ENCODE measurements around the gene ZNF584.
A peak's percentile ranks its signal among the peaks of the same experiment; 100 is the strongest.

Gene ZNF584

DNA sequence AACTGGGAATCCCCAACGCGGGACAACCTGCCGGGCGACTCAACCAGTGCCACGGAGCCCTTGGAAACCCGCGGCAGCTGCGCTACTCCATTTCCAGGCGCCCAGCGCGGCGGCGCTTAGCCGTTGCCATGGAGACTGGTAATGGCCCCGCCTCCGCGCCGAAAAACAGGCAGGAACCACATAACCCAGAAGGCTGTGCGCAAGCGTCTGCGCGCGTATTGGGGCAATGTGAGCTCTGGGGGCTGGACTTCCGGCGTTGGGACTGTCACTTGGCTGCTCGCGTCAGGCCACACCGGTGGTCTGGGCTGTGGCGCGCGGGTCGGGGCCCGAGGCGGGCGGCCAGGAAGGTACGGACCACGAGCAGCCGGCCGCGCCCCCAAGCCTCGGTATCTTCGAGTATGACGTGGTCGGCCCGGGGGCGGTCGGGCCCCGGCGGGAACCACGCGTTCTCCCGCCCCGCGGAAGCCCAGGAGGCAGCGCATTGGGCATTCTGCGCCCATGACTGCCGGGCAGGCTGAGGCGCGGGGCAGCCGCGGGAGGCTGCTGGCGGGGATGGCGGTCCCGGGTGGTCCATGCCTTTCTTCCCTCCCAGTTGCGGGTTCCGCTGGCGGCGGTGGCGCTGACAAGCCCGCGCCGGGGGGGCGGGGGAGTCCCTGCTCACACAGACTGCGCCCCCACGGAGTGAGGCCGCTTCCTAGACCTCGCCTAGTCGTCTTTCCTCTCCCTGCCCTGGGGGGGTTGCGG lies 43.1 kb downstream of the ZNF584 start, which contains the start of gene ZNF324B:
Gene ZNF324B (plus strand): TSS at position 265 of the 744 bp plus-strand sequence. CDS start 2,080 bp downstream, outside the sequence.
- H3K27me3 ChIP-seq (ENCODE audit: control insufficient read depth, insufficient read depth, low read length), result no peaks in the 10 kb centered on the region
- H3K9ac ChIP-seq, result peak within 1 kb of the TSS; percentile 35
- TF ChIP-seq CTCF (IDR thresholded peaks at IDR 0.05), result no peak
- peak within 1 kb of the TSS; percentile 93 for H3K4me3 ChIP-seq (ENCODE audit: low read depth, low read length)
- H3K79me2 ChIP-seq, result peaks cover 11% of the 10 kb centered on the region
- H3K9me3 ChIP-seq (ENCODE audit: control insufficient read depth, low read length), result no peaks in the 10 kb centered on the region
- H3K4me1 ChIP-seq, result peaks cover 11% of the 10 kb centered on the region
- H3K36me3 ChIP-seq (ENCODE audit: control insufficient read depth, insufficient read depth, low read length), result no peaks in the 10 kb centered on the region
- peak within 1 kb of the TSS; percentile 91 for H3K4me2 ChIP-seq (ENCODE audit: low read length)
- peak within 1 kb of the TSS; percentile 53 for H3K27ac ChIP-seq
- peak within 1 kb of the TSS; percentile 90 for H2AFZ ChIP-seq

DNA sequence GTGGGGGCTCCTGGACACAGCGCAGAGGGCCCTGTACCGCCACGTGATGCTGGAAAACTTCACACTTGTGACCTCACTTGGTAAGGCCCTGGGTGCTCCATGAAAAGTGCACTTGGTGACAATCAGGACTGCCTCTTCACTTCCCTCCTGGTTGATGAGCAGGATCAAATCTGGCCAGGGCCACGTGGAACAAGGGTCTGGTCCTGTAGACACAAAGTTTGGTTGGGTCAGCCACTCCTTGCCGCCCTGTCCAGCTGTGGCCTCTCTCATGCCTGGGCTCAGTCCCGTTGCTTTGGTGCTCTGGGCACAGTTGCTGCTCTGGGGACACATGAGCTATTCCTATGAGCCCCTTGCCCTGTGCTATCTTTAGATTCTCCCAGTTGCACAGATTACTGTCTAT lies 45.3 kb downstream of the ZNF584 start:
- no peak overlapping the region for H3K27ac ChIP-seq
- H3K9me3 ChIP-seq (ENCODE audit: control insufficient read depth, low read length), result no peaks in the 10 kb centered on the region
- no peaks in the 10 kb centered on the region for H3K27me3 ChIP-seq (ENCODE audit: control insufficient read depth, insufficient read depth, low read length)
- no peak overlapping the region for H2AFZ ChIP-seq
- TF ChIP-seq CTCF (IDR thresholded peaks at IDR 0.05), result no peak
- no peaks in the 10 kb centered on the region for H3K36me3 ChIP-seq (ENCODE audit: control insufficient read depth, insufficient read depth, low read length)
- no peak overlapping the region for H3K9ac ChIP-seq
- peaks cover 11% of the 10 kb centered on the region for H3K79me2 ChIP-seq
- H3K4me2 ChIP-seq (ENCODE audit: low read length), result no peak overlapping the region
- H3K4me1 ChIP-seq, result peaks cover 11% of the 10 kb centered on the region
- no peak overlapping the region for H3K4me3 ChIP-seq (ENCODE audit: low read depth, low read length)

DNA sequence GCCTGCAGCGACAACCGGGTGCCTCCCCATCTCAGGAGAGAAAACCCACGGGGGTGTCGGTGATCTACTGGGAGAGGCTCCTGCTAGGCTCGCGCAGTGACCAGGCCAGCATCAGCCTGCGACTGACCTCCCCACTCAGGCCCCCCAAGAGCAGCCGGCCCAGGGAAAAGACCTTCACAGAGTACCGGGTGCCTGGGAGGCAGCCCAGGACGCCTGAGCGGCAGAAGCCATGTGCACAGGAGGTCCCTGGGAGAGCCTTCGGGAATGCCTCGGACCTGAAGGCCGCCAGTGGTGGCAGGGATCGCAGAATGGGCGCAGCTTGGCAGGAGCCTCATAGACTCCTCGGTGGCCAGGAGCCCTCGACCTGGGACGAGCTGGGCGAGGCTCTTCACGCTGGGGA lies 46.9 kb downstream of the ZNF584 start:
- no peaks in the 10 kb centered on the region for H3K36me3 ChIP-seq (ENCODE audit: control insufficient read depth, insufficient read depth, low read length)
- H3K27me3 ChIP-seq (ENCODE audit: control insufficient read depth, insufficient read depth, low read length), result no peaks in the 10 kb centered on the region
- no peaks in the 10 kb centered on the region for H3K9me3 ChIP-seq (ENCODE audit: control insufficient read depth, low read length)
- H3K4me3 ChIP-seq (ENCODE audit: low read depth, low read length), result no peak overlapping the region
- H3K9ac ChIP-seq, result no peak overlapping the region
- no peak overlapping the region for H3K4me2 ChIP-seq (ENCODE audit: low read length)
- H3K4me1 ChIP-seq, result peaks cover 11% of the 10 kb centered on the region
- H2AFZ ChIP-seq, result no peak overlapping the region
- H3K27ac ChIP-seq, result no peak overlapping the region
- no peak for TF ChIP-seq CTCF (IDR thresholded peaks at IDR 0.05)
- peaks cover 7% of the 10 kb centered on the region for H3K79me2 ChIP-seq

- Histone ChIP-seq H3K9ac (no peak overlapping the region), H3K27ac (no peak overlapping the region), H3K27me3 (ENCODE audit: control insufficient read depth, insufficient read depth, low read length) (no peaks in the 10 kb centered on the region), H3K4me2 (ENCODE audit: low read length) (no peak overlapping the region), H2AFZ (no peak overlapping the region), H3K36me3 (ENCODE audit: control insufficient read depth, insufficient read depth, low read length) (no peaks in the 10 kb centered on the region), H3K79me2 (peaks cover 4% of the 10 kb centered on the region), H3K4me3 (ENCODE audit: low read depth, low read length) (no peak overlapping the region), H3K4me1 (peaks cover 6% of the 10 kb centered on the region), H3K9me3 (ENCODE audit: control insufficient read depth, low read length) (no peaks in the 10 kb centered on the region)
- TF ChIP-seq CTCF (IDR thresholded peaks at IDR 0.05), result no peak
These were observed 47.7 kb downstream of the ZNF584 start for GRCh38 chr19:58456111-58456510.

DNA sequence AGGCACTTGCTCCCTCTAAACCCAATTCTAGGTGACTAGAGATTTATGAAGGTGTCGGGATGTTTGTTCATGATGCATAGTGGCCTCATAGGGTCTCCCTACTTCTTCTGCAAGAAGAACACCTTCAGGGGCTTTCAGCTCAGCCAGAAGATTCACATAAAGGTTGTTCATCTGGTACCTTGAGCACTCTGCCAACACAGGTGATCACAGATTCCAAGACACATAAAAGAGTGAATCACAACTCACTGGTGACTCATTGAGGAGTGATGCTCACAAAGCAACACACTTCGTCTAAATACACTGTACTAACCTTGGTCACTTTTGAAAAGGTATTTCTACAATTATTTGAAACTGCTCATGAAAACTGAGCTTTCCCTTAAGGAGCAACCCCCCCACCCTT lies 51.6 kb downstream of the ZNF584 start:
- no peaks in the 10 kb centered on the region for H3K27me3 ChIP-seq (ENCODE audit: control insufficient read depth, insufficient read depth, low read length)
- H3K9ac ChIP-seq, result no peak overlapping the region
- H3K9me3 ChIP-seq (ENCODE audit: control insufficient read depth, low read length), result no peaks in the 10 kb centered on the region
- H3K79me2 ChIP-seq, result no peaks in the 10 kb centered on the region
- no peaks in the 10 kb centered on the region for H3K4me1 ChIP-seq
- no peak overlapping the region for H2AFZ ChIP-seq
- H3K4me2 ChIP-seq (ENCODE audit: low read length), result no peak overlapping the region
- no peak overlapping the region for H3K27ac ChIP-seq
- TF ChIP-seq CTCF (IDR thresholded peaks at IDR 0.05), result no peak
- H3K4me3 ChIP-seq (ENCODE audit: low read depth, low read length), result no peak overlapping the region
- H3K36me3 ChIP-seq (ENCODE audit: control insufficient read depth, insufficient read depth, low read length), result no peaks in the 10 kb centered on the region
